Right forelimb (tissue), 1 donor: Measurements from ENCODE around the gene NPTXR.
"Not testable (repeated sequence)": the region's sequence is repeated elsewhere in the genome, so short reads cannot be mapped to it uniquely, and the experiment has no call there.

Source experiments
- DNase-seq: peaks from one replicate; pipeline ENCODE4 v3.0.0-alpha.2; 2018

Gene NPTXR

GRCh38 chr22:38868286-38868721, 24.5 kb upstream of the NPTXR start:
- DNase-seq, result no peak

GRCh38 chr22:38867471-38868285, 23.9 kb upstream of the NPTXR start:
- no peak for DNase-seq

DNA sequence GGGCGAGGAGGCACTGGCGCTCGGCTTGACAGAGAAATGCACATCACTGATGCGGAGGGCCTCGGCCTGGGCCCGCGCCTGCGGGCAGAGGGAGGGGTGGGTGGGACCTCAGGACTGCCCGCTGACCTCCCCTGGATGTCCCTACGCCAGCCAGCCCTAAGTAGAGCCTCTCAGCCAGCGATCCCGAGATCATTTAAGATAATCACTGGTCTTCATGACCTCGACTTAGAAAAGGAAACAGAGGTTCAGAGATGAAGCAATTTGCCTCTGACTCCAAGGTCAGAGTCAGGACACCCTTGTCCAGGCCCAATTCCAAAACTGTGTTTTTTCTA, 23.3 kb upstream of the NPTXR start:
- DNase-seq, result no peak

- DNase-seq, result no peak
Observed at GRCh38 chr22:38866399-38867123, 22.7 kb upstream of the NPTXR start.

- no peak for DNase-seq
Observed at GRCh38 chr22:38866024-38866398, 22.2 kb upstream of the NPTXR start.

- DNase-seq, result no peak
Observed at GRCh38 chr22:38865201-38866023, 21.6 kb upstream of the NPTXR start.

DNA sequence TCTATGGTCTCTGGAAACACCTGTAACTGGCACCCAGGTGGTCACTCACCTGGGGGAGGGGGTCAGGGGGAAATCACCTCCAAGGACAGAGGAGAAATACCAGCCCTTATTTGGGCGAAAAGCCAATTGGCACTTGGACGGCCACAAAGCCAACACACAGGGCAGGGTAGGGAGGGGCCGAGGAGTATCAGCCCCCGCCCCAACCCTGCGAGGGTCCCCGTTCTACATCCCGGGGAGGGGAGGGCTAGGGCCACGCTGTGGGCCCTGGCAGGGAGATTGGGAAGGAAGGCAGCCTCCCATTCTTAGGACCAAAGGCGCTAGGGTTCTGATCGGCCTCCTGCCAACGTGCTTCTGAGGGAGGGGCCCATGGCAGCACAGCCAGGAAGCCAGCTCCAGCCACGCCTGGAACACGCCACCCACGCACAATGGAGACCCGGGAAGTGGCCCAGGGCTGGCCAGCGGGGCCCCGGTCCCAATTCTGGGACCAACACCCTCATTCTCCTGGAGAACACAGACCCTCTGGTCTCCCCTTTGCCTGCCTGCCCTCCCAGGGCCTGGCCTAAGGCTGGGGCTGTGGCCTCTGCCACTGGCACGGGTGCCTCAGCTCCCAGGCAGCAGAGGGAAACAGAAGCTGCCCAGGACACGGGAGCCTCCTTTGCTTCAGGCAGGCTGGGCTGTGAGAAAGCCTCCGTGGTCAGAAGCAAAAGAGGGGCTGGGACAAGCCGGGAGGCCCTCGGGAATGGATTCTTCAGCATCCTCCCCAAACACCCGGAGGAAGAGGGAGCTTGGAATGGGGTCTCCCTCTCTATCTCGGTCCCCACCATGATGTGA, 20.7 kb upstream of the NPTXR start:
- no peak for DNase-seq

DNA sequence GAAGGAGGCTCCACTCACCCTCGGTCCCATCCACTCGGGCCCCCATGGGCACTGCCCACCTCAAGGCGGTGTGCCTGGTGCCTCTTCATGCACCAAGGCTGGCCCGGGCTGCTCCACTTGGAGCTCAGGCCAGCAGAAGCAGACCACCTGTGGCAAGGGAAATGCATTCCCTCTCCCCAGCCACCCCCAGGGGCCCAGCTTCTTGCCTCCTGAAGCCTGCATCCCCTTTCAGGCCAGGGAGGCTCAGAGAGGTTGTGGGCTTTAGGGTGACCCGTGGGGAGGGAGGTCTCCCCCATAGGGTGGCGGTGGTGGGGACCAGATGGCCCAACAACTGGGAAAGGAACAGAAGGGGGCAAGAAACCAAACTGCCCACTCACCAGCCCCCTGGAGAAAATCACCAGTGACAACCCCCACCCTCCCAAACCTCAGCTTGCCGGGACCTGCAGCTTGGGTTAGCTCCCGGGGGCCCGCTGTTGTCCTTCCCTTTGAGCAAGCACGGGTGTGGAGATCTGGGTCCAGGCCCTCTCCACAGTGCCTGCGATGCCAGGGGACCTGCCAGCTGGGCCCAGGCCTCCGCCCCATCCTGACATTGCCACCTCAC, 19.8 kb upstream of the NPTXR start:
- no peak for DNase-seq

- DNase-seq, result peak; percentile 75
Observed at GRCh38 chr22:38862375-38863329, 18.8 kb upstream of the NPTXR start.

DNA sequence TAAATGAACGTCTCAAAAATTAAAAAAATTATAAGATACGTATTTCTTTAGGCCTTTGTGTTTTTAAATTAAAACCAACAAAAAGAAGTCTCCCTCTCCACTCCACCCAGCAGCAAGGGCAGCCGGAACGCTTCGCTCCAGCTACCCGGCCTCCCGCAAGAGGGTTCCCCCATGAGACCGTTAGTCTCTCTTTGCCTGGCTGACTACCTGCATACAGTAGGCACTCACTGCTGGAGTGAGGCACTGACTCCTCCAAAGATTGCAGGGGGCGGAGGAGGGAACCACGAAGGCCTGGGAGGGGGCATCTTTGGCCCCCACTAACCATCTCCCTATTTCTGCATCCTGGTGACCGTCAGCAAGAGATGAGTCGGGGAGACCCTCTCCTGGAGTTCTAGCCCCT, 18.1 kb upstream of the NPTXR start:
- DNase-seq, result no peak

- DNase-seq, result no peak
Observed at GRCh38 chr22:38861170-38861876, 17.5 kb upstream of the NPTXR start.

DNA sequence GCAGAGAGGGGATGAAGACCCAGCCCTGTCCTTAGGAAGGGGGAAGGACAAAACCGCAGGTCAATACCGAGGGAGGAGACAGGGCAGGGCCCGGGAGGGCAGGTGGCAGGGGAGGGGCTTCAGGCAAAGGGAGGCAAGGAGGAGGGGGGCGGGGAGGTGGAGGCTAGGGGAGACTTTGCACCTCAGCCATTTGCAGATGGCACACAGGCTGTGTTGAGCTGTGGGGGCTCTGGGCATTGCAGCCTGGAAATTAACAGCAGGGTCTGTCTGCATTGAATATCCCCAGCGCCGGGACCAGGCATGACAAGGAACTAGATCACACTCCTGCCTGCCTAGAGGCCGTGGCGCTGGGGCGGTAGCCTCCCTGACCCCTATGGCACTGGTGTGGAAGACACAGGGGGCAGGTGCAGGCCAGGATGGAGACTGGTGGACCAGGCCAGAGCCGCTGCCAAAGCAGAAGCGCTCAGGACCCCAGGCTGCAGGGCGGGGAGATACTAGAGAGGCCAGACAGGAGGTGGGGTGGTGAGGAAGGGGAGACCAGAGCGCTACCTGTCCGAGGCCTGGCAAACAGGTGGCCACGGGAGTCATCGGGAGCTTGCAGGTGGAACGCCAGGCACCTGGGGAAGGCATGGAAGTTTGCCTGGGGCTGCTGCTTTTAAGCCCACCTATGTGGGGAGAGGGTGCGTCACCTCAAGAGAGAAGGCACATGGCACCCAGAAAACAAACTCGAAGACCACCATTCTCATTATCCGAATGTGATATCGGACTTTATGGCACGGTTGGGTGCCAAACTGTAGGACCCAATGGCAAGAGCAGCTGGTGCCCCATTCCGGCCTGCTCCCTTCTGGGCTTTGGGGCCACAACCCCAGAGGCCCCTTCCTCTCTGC, 16.7 kb upstream of the NPTXR start:
- DNase-seq, result no peak

GRCh38 chr22:38859581-38860282, 15.9 kb upstream of the NPTXR start:
- DNase-seq, result no peak

DNA sequence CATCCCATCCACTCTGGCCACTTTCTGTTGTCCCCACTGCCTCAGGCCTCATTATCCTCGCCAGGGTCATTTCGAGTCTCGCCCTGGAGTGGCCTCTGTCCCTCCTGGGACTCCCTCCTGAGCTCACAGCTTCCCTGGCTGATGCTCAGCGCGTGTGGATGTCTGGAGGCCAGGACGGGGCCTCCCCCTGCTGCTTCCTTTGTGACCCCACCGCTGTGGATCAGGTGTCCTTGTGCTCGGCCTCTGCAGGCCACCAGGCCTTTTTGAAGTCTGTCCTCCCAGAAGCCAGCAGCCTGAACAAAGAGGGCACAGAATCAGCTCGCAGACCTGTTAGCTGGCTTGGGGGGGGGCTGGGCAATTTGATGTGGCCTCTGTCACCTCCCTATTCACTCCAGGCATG, 14.7 kb upstream of the NPTXR start:
- no peak for DNase-seq

DNA sequence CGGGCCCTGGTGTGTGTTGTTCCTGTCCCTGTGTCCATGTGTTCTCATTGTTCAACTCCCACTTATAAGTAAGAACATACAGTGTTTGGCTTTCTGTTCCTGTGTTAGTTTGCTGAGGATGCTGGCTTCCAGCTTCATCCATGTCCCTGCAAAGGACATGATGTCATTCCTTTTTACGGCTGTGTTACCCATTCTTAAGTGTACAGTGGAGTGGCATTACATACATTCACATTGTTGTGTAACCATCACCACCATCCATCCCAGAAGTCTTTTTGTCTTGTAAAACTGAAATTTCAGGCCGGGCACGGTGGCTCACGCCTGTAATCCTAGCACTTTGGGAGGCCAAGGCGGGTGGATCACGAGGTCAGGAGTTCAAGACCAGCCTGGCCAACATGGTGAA, 10.6 kb upstream of the NPTXR start:
- not testable (repeated sequence) for DNase-seq

DNA sequence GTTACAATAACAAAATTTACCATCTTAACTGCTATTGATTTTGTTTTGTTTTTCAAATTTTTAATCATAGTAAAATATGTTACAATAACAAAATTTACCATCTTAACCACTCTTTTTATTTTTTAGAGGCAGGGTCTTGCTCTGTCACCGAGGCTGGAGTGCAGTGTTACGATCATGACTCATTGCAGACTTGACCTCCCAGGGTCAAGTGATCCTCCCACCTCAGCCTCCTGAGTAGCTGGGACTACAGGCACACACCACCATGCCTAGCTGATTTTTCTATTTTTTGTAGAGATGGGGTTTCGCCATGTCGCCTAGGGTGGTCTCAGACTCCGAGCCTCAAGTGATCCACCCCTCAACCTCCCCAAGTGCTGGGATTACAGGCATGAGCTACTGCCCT, 10.1 kb upstream of the NPTXR start:
- not testable (repeated sequence) for DNase-seq

DNA sequence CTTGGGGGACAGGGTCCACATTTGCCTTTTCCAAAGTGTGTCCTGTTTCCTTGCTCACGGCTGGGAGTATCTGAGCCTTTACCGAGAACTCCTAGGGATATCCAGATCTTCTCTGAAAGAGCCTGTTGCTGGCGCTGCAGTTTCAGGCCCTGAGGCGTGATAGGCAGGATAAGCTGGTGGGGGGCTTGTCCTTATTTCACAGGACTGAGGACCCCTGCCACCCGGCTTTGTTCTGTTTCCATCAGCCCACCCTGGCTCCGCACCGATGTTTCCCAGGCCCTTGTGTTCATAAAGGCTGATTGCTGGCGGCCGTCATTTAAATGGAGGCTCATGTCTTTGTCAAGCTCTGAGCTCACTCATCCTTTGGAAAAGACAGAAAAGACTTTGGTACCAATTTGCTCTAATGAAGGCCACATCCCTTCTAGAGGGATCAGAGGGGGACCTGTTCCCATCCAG, 9.4 kb upstream of the NPTXR start:
- no peak for DNase-seq

- no peak for DNase-seq
Observed at GRCh38 chr22:38852522-38852921, 8.7 kb upstream of the NPTXR start.
